ENCODE data around the gene TNNC1.
A peak's percentile ranks its signal among the peaks of the same experiment; 100 is the strongest.

Gene TNNC1

GRCh38 chr3:52456800-52457183 lies 3.0 kb upstream of the TNNC1 start:
- DNase-seq = no peak

- no peak for DNase-seq
These were observed 2.4 kb upstream of the TNNC1 start for GRCh38 chr3:52456169-52456799.

GRCh38 chr3:52455283-52456168 lies 1.7 kb upstream of the TNNC1 start, which contains the start of gene NISCH:
Gene NISCH, plus strand, starts transcription at chr3:52455604. Its CDS starts 38 bp downstream, at chr3:52455642.
- peak; percentile 99 for DNase-seq

- DNase-seq = no peak
These were observed 1.1 kb upstream of the TNNC1 start for GRCh38 chr3:52454938-52455282.

GRCh38 chr3:52454250-52454937 lies 553 bp upstream of the TNNC1 start:
- no peak for DNase-seq

GRCh38 chr3:52452570-52453221 lies 1.1 kb downstream of the TNNC1 start:
- DNase-seq = no peak

GRCh38 chr3:52452126-52452525 lies 1.7 kb downstream of the TNNC1 start:
- DNase-seq = no peak

GRCh38 chr3:52451237-52452083 lies 2.4 kb downstream of the TNNC1 start:
- DNase-seq = no peak

- DNase-seq = no peak
These were observed 3.2 kb downstream of the TNNC1 start for GRCh38 chr3:52450489-52451236.

GRCh38 chr3:52447512-52448355 lies 6.1 kb downstream of the TNNC1 start:
- no peak for DNase-seq

GRCh38 chr3:52446631-52447511 lies 7.0 kb downstream of the TNNC1 start:
- peak; percentile 75 for DNase-seq

- DNase-seq = no peak
These were observed 7.8 kb downstream of the TNNC1 start for GRCh38 chr3:52446042-52446441.

GRCh38 chr3:52444860-52445793 lies 8.7 kb downstream of the TNNC1 start, which contains the start of gene SEMA3G:
Gene SEMA3G, minus strand, starts transcription at chr3:52445103. Its CDS starts 76 bp downstream, at chr3:52445027.
- DNase-seq = peak; percentile 61

- no peak for DNase-seq
These were observed 9.8 kb downstream of the TNNC1 start for GRCh38 chr3:52443791-52444687.

- DNase-seq = no peak
These were observed 10.6 kb downstream of the TNNC1 start for GRCh38 chr3:52443268-52443610.

- no peak for DNase-seq
These were observed 11.2 kb downstream of the TNNC1 start for GRCh38 chr3:52442409-52443267.
